Stimulated activated CD8-positive, alpha-beta memory T cell treated with anti-CD3 and anti-CD28 coated beads, Interleukin-7, amount 100 ng/mL, for 1 hour (primary cell): Measurements from ENCODE around the gene DNAJC12.
"Not testable (repeated sequence)": the region's sequence is repeated elsewhere in the genome, so short reads cannot be mapped to it uniquely, and the experiment has no call there.

Source experiments
- DNase-seq, 2 donors: peaks; one replicate each; pipeline ENCODE4 v3.0.0-alpha.2; 2020; ENCODE audit warnings: low read depth in 2 of 2

The DNAJC12 gene

DNA sequence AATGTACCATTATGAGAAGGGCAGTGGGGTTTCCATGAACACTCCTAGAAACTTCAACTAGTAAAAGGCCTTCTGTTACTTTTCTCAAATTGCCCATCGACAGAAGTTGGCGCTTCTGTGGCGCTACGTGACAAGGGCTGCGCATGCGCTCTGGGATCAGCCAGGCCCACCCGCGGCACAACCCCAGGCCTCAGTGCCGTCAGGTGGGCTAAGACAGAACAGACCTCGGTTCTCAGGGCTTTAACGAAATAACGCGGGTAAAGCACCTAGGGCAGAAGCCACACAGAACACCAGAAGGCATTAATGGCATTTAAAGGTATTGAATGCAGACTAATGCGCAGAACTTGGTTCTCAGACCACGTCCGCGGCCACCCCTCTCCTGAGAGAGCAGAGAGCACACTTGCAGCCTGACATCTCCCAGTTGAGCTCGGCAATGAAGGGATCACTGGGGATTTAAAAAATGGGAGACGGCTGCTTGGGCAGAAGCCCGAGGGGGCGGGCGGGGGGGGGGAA, 74.4 kb downstream of the DNAJC12 start:
- DNase-seq = peak; percentile 46 to 62

GRCh38 chr10:67762567-67762966, 75.4 kb downstream of the DNAJC12 start:
- DNase-seq = not testable (repeated sequence)

- no peak for DNase-seq
These were observed 77.7 kb downstream of the DNAJC12 start for GRCh38 chr10:67760272-67760671.
